ENCODE results near the gene C8B.

DNA sequence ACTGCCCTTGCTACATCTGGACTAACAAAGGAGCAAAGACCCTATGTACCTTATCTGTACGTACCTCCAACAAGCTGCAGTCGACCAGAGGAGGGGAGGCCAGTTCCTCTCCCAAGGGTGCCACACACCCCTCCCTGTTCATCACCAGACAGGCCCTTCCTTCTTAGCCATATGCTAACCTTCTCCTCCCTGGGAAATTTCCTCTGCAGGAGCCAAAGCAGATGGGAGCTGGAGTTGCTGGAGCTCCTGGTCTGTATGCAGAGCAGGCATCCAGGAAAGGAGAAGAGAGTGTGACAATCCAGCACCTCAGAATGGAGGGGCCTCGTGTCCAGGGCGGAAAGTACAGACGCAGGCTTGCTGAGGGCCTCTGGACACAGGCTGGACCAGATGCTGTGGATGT lies 48.5 kb downstream of the C8B start:
- TF ChIP-seq POLR2AphosphoS5 (IDR thresholded peaks at IDR 0.05; ENCODE audit: low read depth, low read length): no peak
- TF ChIP-seq TAF1 (IDR thresholded peaks at IDR 0.05; ENCODE audit: borderline replicate concordance, insufficient read depth, low read length): no peak
- TF ChIP-seq, protein P1, sequence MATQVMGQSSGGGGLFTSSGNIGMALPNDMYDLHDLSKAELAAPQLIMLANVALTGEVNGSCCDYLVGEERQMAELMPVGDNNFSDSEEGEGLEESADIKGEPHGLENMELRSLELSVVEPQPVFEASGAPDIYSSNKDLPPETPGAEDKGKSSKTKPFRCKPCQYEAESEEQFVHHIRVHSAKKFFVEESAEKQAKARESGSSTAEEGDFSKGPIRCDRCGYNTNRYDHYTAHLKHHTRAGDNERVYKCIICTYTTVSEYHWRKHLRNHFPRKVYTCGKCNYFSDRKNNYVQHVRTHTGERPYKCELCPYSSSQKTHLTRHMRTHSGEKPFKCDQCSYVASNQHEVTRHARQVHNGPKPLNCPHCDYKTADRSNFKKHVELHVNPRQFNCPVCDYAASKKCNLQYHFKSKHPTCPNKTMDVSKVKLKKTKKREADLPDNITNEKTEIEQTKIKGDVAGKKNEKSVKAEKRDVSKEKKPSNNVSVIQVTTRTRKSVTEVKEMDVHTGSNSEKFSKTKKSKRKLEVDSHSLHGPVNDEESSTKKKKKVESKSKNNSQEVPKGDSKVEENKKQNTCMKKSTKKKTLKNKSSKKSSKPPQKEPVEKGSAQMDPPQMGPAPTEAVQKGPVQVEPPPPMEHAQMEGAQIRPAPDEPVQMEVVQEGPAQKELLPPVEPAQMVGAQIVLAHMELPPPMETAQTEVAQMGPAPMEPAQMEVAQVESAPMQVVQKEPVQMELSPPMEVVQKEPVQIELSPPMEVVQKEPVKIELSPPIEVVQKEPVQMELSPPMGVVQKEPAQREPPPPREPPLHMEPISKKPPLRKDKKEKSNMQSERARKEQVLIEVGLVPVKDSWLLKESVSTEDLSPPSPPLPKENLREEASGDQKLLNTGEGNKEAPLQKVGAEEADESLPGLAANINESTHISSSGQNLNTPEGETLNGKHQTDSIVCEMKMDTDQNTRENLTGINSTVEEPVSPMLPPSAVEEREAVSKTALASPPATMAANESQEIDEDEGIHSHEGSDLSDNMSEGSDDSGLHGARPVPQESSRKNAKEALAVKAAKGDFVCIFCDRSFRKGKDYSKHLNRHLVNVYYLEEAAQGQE (IDR thresholded peaks at IDR 0.05; ENCODE audit: insufficient read depth in 1 of 2, low read depth in 2 of 2, low read length in 2 of 2): no peak
- TF ChIP-seq SIN3A (IDR thresholded peaks at IDR 0.05; ENCODE audit: borderline replicate concordance, insufficient read depth, low read length): no peak
- no peak for TF ChIP-seq FOXP2 (optimal IDR thresholded peaks at IDR 0.05; ENCODE audit: borderline replicate concordance, extremely low read depth, extremely low read length, insufficient read depth)
